Ecto neural progenitor cell (in vitro differentiated cells): ENCODE results near the gene TUBB4B.
A peak's percentile ranks its signal among the peaks of the same experiment; 100 is the strongest.

Experiments
- DNase-seq: peaks from one replicate; pipeline ENCODE4 v3.0.0-alpha.2; 2018; ENCODE audit warnings: low spot score

The TUBB4B gene

DNA sequence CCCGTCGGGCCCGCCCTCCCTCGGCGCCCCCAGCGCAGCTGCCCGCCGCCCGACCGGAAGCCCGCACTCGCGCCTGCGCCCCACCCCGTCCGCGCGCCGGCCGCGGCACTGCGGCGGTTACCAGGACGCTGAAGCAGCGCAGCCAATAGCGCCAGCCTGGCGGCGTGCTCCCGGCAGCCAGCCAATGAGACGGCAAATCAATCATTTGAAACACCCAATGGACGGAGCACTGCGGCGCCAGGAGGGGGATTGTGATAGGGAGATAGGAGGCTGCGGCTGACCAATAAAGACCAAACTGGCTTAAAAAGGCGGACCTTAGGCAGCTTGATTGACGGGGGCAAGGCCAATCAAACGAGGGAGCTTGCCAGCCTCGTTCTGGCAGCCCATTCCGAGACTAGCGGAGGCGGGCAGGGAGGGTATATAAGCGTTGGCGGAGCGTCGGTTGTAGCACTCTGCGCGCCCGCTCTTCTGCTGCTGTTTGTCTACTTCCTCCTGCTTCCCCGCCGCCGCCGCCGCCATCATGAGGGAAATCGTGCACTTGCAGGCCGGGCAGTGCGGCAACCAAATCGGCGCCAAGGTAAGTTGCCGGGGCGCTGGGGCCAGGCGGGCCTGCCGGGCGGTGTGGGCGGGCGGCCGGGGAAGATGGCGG is at the start of gene TUBB4B:
Gene TUBB4B, plus strand, starts transcription at position 447 of the 649 bp plus-strand sequence. Its CDS starts 74 bp downstream, at position 521.
- peak; percentile 98 for DNase-seq

- DNase-seq = no peak
These were observed 49.2 kb upstream of the TUBB4B start for GRCh38 chr9:137191691-137192447.

DNA sequence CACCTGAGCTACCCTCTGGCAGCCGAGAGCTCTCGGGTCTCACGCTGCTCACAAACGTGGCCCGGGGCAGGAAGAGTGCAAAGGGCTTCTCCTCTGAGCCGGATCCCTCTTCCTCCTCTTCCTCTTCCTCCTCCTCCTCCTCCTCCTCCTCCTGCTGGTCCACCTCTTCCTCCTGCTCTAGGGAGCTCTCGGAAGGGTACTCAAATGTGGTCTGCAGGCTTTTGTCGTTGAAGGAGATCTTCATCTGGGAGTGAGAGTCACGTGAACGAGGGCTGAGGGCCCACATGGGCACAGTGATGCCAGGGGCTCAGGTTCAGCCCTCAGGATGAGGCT is 48.7 kb upstream of the TUBB4B start:
- no peak for DNase-seq

GRCh38 chr9:137192859-137193258 is 48.2 kb upstream of the TUBB4B start:
- DNase-seq = no peak

GRCh38 chr9:137193771-137194170 is 47.3 kb upstream of the TUBB4B start:
- no peak for DNase-seq

- DNase-seq = no peak
These were observed 46.7 kb upstream of the TUBB4B start for GRCh38 chr9:137194388-137194787.

GRCh38 chr9:137194909-137195308 is 46.2 kb upstream of the TUBB4B start:
- DNase-seq = no peak

DNA sequence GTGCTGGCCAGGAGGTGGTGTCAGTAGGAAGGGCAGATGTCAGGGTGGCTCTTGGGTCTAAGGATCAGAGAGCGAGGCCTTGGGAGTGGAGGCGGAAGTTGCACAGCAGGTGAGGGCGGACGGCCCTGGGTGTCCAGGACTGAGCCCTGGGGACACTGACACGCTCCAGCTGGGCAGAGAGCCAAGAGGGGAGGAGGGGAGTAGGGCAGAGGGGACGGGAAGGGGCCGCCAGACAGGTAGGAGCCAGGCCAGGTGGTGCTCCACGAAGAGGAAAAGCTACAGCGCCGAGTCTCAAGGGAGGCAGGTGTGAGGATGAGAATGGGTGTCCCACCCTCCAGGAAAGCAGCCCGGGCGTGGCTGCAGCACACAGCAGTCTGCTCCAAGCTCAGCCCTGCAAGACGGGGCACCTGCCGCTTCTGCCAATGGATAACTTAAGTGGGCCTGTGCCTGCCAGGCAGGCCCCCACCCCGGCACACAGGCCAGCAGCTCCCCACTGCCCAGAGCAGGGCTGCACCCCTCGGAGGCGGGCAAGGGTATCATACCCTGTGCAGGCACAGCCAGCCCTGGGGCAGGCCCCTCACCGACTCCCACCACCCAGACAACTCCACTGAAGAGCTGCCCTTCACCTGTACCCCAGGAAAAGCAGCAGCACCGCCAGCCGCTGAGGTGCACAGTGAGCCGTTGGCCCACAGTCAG is 45.4 kb upstream of the TUBB4B start:
- no peak for DNase-seq

- DNase-seq = no peak
These were observed 42.8 kb upstream of the TUBB4B start for GRCh38 chr9:137198051-137198901.

GRCh38 chr9:137198902-137199283 is 42.2 kb upstream of the TUBB4B start:
- DNase-seq = no peak

DNA sequence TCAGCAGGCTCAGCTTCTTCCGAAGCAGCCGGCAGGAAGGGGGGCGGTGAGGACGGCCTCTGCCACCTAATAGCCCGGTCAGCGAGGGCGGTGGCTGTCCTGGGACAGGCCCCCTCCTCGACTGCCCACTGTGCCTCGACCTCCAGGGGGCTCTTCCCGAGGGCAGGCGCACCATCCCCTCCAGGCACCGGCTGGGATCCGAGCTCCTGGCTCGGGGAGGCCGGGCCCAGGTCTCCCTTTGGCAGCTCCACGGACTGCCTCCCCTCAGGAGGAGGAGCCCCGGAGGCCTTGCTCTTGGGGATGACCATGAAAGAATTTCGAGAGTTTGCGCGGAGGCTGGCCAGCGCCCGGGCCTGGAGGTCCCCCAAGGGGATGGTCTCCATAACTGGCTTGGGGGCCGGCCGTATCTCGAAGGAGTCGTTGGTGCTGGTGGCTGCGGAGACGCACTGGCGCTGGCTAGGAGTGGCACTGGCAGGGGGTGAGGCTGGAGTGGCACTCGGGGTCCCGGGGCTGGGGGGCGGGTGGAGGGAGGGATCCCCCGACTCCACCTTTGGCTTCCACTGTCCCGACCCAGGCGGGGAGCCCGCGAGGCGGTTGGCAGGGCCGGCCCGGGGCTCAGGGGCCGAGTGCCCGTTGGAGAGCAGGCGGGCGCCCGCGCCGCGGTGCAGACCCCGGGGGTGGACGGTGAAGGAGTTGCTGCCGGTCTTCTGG is 41.5 kb upstream of the TUBB4B start:
- DNase-seq = no peak

DNA sequence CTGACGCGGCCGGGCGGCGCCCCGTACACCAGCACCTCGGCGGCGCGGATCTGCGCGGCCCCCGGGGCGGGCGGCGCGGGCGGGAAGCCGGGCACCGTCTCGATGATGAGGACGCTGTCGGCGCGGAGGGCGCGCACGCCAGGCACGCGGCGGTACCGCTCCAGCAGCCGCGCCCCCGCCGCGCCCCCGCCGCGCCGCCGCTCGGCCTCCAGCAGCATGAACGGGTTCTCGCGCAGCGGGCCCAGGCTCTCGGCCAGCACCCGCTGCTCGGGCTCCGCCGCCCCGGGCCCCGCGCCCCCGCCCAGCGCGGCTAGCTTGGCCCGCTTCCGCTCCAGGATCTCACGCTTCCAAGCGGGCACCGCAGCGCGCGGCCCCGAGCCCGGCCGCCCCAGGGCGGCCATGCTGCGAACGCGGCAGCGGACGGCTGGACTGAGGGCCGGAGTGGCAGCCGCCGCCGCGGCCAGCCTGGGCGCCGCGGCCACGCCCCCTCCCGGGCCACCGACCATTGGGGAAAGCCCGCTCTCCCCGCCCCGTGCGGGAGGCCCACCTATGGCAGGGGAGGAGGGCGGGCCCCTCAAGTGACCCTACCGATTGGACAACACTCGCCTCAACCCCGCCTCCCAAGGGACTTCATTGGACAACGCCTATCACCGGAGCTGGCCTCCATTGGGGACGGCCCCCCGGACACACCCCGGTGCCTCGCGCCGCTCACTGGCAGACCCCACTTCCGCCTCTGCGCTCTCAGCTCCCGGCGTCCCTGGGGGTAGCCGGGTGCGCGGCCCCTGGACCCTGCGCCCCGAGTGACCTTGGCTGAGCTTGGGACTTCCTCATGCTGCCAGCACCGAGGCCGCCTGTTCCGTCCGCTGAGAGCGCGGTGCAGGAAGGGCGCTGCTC is 40.5 kb upstream of the TUBB4B start, which contains the start of gene TPRN:
Gene TPRN, minus strand, starts transcription at position 431 of the 894 bp plus-strand sequence. Its CDS starts 30 bp downstream, at position 401.
- peak; percentile 99 for DNase-seq

DNA sequence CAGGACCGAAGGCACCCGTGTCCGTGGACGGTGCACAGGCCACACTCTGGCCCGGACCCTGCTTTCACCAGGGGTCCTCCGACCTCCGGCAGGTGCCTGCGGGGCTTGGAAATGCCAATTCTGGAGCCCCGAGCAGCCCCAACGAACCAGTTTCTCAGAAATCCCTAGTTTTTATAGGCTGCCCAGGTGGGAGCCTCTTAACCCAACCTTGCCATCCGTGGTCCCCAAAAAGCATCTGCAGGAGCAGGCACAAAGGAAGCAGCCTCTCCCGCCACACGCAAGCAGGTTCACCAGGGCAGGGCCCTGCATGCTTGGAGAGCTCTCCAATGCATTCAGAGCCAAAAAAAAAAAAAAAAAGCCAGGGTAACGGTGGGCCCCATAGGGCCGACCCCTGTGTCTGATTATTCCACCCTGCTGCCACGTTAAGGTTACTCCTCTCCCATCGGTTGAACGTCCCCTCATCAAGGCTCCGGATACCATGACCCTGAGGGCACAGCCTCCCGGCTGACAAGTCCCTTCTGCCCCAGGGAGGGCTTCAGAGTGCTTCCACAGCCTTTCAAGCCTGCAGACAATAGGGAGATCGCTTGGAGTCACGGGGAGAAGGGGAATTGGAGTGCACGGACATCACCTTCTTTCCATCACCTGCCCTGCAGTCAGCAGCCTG is 39.8 kb upstream of the TUBB4B start:
- no peak for DNase-seq

GRCh38 chr9:137202966-137203365 is 38.1 kb upstream of the TUBB4B start:
- no peak for DNase-seq

DNA sequence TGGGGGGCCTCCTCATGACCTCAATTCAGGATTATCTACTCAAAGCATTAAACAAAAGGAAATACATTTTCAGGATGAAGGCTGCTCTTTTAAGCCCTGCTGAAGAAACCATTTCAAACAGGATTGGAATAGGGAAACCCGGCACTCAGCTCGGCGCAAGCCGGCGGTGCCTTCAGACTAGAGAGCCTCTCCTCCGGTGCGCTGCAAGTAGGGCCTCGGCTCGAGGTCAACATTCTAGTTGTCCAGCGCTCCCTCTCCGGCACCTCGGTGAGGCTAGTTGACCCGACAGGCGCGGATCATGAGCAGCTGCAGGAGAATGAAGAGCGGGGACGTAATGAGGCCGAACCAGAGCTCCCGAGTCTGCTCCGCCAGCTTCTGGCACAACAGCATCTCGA is 36.4 kb upstream of the TUBB4B start:
- no peak for DNase-seq

GRCh38 chr9:137205126-137206069 is 35.7 kb upstream of the TUBB4B start, which contains the start of the genes NDOR1 and TMEM203:
Gene NDOR1, plus strand, starts transcription at chr9:137205700. Its CDS starts 78 bp downstream, at chr9:137205778.
Gene TMEM203, minus strand, starts transcription at chr9:137205648. Its CDS starts 234 bp downstream, at chr9:137205414.
- DNase-seq = peak; percentile 97

GRCh38 chr9:137206602-137207001 is 34.5 kb upstream of the TUBB4B start:
- no peak for DNase-seq

GRCh38 chr9:137211532-137211931 is 29.6 kb upstream of the TUBB4B start:
- no peak for DNase-seq
